ENCODE results near the gene GGN.
"Not testable (repeated sequence)": the region's sequence is repeated elsewhere in the genome, so short reads cannot be mapped to it uniquely, and the experiment has no call there.

Gene GGN

GRCh38 chr19:38360839-38361631, 26.8 kb downstream of the GGN start:
- DNase-seq: no peak

- no peak for DNase-seq
Observed at GRCh38 chr19:38360351-38360750, 27.5 kb downstream of the GGN start.

GRCh38 chr19:38359242-38360021, 28.4 kb downstream of the GGN start:
- DNase-seq: no peak

GRCh38 chr19:38358071-38358470, 29.8 kb downstream of the GGN start:
- DNase-seq: no peak

GRCh38 chr19:38355728-38356725, 31.8 kb downstream of the GGN start:
- no peak for DNase-seq

- no peak for DNase-seq
Observed at GRCh38 chr19:38352611-38353010, 35.2 kb downstream of the GGN start.

- DNase-seq: no peak
Observed at GRCh38 chr19:38351865-38352395, 35.9 kb downstream of the GGN start.

- no peak for DNase-seq
Observed at GRCh38 chr19:38350883-38351282, 37.0 kb downstream of the GGN start.

- DNase-seq: no peak
Observed at GRCh38 chr19:38346837-38347236, 41.0 kb downstream of the GGN start.

GRCh38 chr19:38340927-38341326, 46.9 kb downstream of the GGN start:
- DNase-seq: no peak

GRCh38 chr19:38339011-38339410, 48.8 kb downstream of the GGN start:
- DNase-seq: not testable (repeated sequence)

GRCh38 chr19:38337360-38337653, 50.5 kb downstream of the GGN start:
- DNase-seq: no peak

GRCh38 chr19:38336638-38337359, 51.0 kb downstream of the GGN start:
- DNase-seq: peak; percentile 96 to 97

- peak; percentile 95 to 96 for DNase-seq
Observed at GRCh38 chr19:38335949-38336637, 51.7 kb downstream of the GGN start.
